ENCODE measurements around the gene LRP3. TPM values are rescaled to one million over a fixed set of nuclear protein-coding genes. Genes with fewer than 3 reads are reported as not detected.

LRP3 gene
- total and polyA plus RNA-seq, 2 of the 13 experiments (the other 11 are each of a cell fraction or from before 2014, with no cell fraction given): 17.6 to 51.6 TPM

DNA sequence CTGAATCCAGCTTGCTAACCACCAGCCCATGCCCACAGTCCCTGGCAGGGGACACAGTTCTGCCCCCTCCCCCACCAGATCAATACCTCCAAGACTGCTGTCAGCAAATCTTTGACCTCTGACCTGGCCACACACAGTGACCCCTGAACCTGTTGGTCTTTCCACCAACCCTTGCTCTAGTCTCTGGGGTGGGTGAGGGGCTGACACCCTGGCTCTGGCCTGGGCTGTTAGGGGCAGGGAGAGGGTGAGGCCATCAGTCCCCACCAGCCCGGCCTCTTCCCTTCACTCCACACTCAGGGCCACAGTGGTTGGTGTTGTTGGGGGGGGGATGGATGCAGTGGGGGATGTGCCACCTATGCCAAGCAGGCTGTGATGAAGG, 53.3 kb downstream of the LRP3 start (continued):
- TF ChIP-seq, protein P1, sequence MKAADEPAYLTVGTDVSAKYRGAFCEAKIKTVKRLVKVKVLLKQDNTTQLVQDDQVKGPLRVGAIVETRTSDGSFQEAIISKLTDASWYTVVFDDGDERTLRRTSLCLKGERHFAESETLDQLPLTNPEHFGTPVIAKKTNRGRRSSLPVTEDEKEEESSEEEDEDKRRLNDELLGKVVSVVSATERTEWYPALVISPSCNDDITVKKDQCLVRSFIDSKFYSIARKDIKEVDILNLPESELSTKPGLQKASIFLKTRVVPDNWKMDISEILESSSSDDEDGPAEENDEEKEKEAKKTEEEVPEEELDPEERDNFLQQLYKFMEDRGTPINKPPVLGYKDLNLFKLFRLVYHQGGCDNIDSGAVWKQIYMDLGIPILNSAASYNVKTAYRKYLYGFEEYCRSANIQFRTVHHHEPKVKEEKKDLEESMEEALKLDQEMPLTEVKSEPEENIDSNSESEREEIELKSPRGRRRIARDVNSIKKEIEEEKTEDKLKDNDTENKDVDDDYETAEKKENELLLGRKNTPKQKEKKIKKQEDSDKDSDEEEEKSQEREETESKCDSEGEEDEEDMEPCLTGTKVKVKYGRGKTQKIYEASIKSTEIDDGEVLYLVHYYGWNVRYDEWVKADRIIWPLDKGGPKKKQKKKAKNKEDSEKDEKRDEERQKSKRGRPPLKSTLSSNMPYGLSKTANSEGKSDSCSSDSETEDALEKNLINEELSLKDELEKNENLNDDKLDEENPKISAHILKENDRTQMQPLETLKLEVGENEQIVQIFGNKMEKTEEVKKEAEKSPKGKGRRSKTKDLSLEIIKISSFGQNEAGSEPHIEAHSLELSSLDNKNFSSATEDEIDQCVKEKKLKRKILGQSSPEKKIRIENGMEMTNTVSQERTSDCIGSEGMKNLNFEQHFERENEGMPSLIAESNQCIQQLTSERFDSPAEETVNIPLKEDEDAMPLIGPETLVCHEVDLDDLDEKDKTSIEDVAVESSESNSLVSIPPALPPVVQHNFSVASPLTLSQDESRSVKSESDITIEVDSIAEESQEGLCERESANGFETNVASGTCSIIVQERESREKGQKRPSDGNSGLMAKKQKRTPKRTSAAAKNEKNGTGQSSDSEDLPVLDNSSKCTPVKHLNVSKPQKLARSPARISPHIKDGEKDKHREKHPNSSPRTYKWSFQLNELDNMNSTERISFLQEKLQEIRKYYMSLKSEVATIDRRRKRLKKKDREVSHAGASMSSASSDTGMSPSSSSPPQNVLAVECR (CRISPR knock-in tag; IDR thresholded peaks at IDR 0.05; ENCODE audit: borderline replicate concordance): peak; percentile 31; the same call in 1 of the 2 replicates
- TF ChIP-seq BCL6 (CRISPR knock-in tag; IDR thresholded peaks at IDR 0.05): peak; percentile 70
- TF ChIP-seq ZNF232 (CRISPR knock-in tag; IDR thresholded peaks at IDR 0.05; ENCODE audit: borderline replicate concordance): no peak
- no peak for TF ChIP-seq ZNF850 (CRISPR knock-in tag; conservative IDR thresholded peaks at IDR 0.05)
- TF ChIP-seq SMARCE1 (IDR thresholded peaks at IDR 0.05; ENCODE audit: borderline replicate concordance): no peak
- TF ChIP-seq POLR2A (IDR thresholded peaks at IDR 0.05; ENCODE audit: insufficient read depth in 1 of 2, low read depth in 2 of 2, low read length in 2 of 2): no peak
- no peak for TF ChIP-seq TEAD2 (CRISPR knock-in tag; IDR thresholded peaks at IDR 0.05)
- TF ChIP-seq ZNF530 (CRISPR knock-in tag; IDR thresholded peaks at IDR 0.05; ENCODE audit: low read depth): no peak
- TF ChIP-seq, protein P2, sequence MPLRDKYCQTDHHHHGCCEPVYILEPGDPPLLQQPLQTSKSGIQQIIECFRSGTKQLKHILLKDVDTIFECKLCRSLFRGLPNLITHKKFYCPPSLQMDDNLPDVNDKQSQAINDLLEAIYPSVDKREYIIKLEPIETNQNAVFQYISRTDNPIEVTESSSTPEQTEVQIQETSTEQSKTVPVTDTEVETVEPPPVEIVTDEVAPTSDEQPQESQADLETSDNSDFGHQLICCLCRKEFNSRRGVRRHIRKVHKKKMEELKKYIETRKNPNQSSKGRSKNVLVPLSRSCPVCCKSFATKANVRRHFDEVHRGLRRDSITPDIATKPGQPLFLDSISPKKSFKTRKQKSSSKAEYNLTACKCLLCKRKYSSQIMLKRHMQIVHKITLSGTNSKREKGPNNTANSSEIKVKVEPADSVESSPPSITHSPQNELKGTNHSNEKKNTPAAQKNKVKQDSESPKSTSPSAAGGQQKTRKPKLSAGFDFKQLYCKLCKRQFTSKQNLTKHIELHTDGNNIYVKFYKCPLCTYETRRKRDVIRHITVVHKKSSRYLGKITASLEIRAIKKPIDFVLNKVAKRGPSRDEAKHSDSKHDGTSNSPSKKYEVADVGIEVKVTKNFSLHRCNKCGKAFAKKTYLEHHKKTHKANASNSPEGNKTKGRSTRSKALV (CRISPR knock-in tag; IDR thresholded peaks at IDR 0.05): no peak
- no peak for TF ChIP-seq ZFY (CRISPR knock-in tag; IDR thresholded peaks at IDR 0.05)
- TF ChIP-seq ZNF431 (CRISPR knock-in tag; IDR thresholded peaks at IDR 0.05; ENCODE audit: borderline replicate concordance, low read depth): 0 out of 2 replicates have a peak, but pooled peaks have one; percentile 61
- TF ChIP-seq CHCHD3 (CRISPR knock-in tag; IDR thresholded peaks at IDR 0.05): no peak
- TF ChIP-seq, protein P3, sequence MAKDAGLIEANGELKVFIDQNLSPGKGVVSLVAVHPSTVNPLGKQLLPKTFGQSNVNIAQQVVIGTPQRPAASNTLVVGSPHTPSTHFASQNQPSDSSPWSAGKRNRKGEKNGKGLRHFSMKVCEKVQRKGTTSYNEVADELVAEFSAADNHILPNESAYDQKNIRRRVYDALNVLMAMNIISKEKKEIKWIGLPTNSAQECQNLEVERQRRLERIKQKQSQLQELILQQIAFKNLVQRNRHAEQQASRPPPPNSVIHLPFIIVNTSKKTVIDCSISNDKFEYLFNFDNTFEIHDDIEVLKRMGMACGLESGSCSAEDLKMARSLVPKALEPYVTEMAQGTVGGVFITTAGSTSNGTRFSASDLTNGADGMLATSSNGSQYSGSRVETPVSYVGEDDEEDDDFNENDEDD (CRISPR knock-in tag; IDR thresholded peaks at IDR 0.05; ENCODE audit: borderline replicate concordance): no peak
- peak; percentile 21; the same call in 1 of the 2 replicates for TF ChIP-seq MAFF (IDR thresholded peaks at IDR 0.05; ENCODE audit: low read depth, low read length)
- TF ChIP-seq ZC3H4 (CRISPR knock-in tag; IDR thresholded peaks at IDR 0.05; ENCODE audit: borderline replicate concordance): no peak
- TF ChIP-seq MED8 (CRISPR knock-in tag; IDR thresholded peaks at IDR 0.05; ENCODE audit: insufficient replicate concordance): no peak
- no peak for TF ChIP-seq AGO2 (optimal IDR thresholded peaks at IDR 0.05; ENCODE audit: low read depth, low read length)
- TF ChIP-seq KMT2B (CRISPR knock-in tag; IDR thresholded peaks at IDR 0.05): no peak
- TF ChIP-seq, protein P4, sequence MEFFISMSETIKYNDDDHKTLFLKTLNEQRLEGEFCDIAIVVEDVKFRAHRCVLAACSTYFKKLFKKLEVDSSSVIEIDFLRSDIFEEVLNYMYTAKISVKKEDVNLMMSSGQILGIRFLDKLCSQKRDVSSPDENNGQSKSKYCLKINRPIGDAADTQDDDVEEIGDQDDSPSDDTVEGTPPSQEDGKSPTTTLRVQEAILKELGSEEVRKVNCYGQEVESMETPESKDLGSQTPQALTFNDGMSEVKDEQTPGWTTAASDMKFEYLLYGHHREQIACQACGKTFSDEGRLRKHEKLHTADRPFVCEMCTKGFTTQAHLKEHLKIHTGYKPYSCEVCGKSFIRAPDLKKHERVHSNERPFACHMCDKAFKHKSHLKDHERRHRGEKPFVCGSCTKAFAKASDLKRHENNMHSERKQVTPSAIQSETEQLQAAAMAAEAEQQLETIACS (CRISPR knock-in tag; IDR thresholded peaks at IDR 0.05): no peak
- no peak for TF ChIP-seq ATF1 (CRISPR knock-in tag; IDR thresholded peaks at IDR 0.05)
- TF ChIP-seq ZNF605 (CRISPR knock-in tag; IDR thresholded peaks at IDR 0.05): no peak
- TF ChIP-seq ZNF460 (CRISPR knock-in tag; IDR thresholded peaks at IDR 0.05; ENCODE audit: borderline replicate concordance): no peak
- no peak for TF ChIP-seq ZNF101 (CRISPR knock-in tag; IDR thresholded peaks at IDR 0.05; ENCODE audit: borderline replicate concordance, low read depth)
- no peak for TF ChIP-seq ZFP82 (CRISPR knock-in tag; IDR thresholded peaks at IDR 0.05; ENCODE audit: borderline replicate concordance)
